HepG2 (cell line): ENCODE results near the gene MUCL3. TPM values are rescaled to one million over a fixed set of nuclear protein-coding genes. Genes with fewer than 3 reads are reported as not detected.
A peak's percentile ranks its signal among the peaks of the same experiment; 100 is the strongest.

Experiments
- ARID2 ChIP-seq: sonication (generic); formaldehyde crosslinking; IDR thresholded peaks from 2 replicates; pipeline ENCODE4 v1.8.1; 2022; ENCODE audit warnings: mild to moderate bottlenecking, missing genetic modification reagents, borderline replicate concordance
- CBX1 ChIP-seq: IDR thresholded peaks from one replicate; pipeline ENCODE4 v1.6.1; 2016; ENCODE audit warnings: antibody characterized with exemption, low read depth
- EEA1 ChIP-seq: sonication (generic); formaldehyde crosslinking; IDR thresholded peaks from 2 replicates; pipeline ENCODE4 v1.5.1; 2020; ENCODE audit warnings: mild to moderate bottlenecking, missing genetic modification reagents, borderline replicate concordance
- GZF1 ChIP-seq: sonication (generic); formaldehyde crosslinking; IDR thresholded peaks from 2 replicates; pipeline ENCODE4 v1.5.1; 2020; ENCODE audit warnings: mild to moderate bottlenecking, missing genetic modification reagents
- JUNB ChIP-seq: sonication (generic); formaldehyde crosslinking; IDR thresholded peaks from 2 replicates; pipeline ENCODE4 v1.8.0; 2022; ENCODE audit warnings: missing genetic modification reagents, mild to moderate bottlenecking, borderline replicate concordance
- MAFF ChIP-seq: IDR thresholded peaks from 2 replicates; pipeline ENCODE4 v1.6.1; 2011; ENCODE audit warnings: low read depth, low read length, improper control_type of control experiment
- NAIF1 ChIP-seq: sonication (generic); formaldehyde crosslinking; IDR thresholded peaks from 2 replicates; pipeline ENCODE4 v1.5.0; 2020; ENCODE audit warnings: mild to moderate bottlenecking, missing genetic modification reagents, borderline replicate concordance
- NCOA5 ChIP-seq: sonication (generic); formaldehyde crosslinking; IDR thresholded peaks from 2 replicates; pipeline ENCODE4 v1.4.0; 2020; ENCODE audit warnings: missing genetic modification reagents
- NFIB ChIP-seq: sonication (generic); formaldehyde crosslinking; IDR thresholded peaks from 2 replicates; pipeline ENCODE4 v1.9.0; 2021; ENCODE audit warnings: missing genetic modification reagents, mild to moderate bottlenecking, borderline replicate concordance
- REPIN1 ChIP-seq: sonication (generic); formaldehyde crosslinking; IDR thresholded peaks from 2 replicates; pipeline ENCODE4 v1.8.0; 2022; ENCODE audit warnings: missing genetic modification reagents, low read depth, mild to moderate bottlenecking, borderline replicate concordance
- THAP11 ChIP-seq: IDR thresholded peaks from 2 replicates; pipeline ENCODE4 v1.6.1; 2016; ENCODE audit warnings: missing biosample characterization, missing genetic modification reagents
- ZBTB7A ChIP-seq: sonication (generic); formaldehyde crosslinking; IDR thresholded peaks from 2 replicates; pipeline ENCODE4 v1.8.0; 2022; ENCODE audit warnings: mild to moderate bottlenecking, missing genetic modification reagents
- ZKSCAN1 ChIP-seq: fragments of 150-350 bp; IDR thresholded peaks from 2 replicates; pipeline ENCODE4 v1.6.1; 2014; ENCODE audit warnings: low read length
- ZKSCAN5 ChIP-seq: sonication (generic); formaldehyde crosslinking; IDR thresholded peaks from 2 replicates; pipeline ENCODE4 v1.5.1; 2020; ENCODE audit warnings: mild to moderate bottlenecking, missing genetic modification reagents
- ZNF543 ChIP-seq: sonication (generic); formaldehyde crosslinking; IDR thresholded peaks from 2 replicates; pipeline ENCODE4 v1.4.0; 2020; ENCODE audit warnings: mild to moderate bottlenecking, missing genetic modification reagents
- ZNF547 ChIP-seq: sonication (generic); formaldehyde crosslinking; IDR thresholded peaks from 2 replicates; pipeline ENCODE4 v1.5.1; 2020; ENCODE audit warnings: mild to moderate bottlenecking, missing genetic modification reagents
- polyA plus RNA-seq, 8 experiments: library from polyadenylated mRNA; depleted of rRNA in 3 of 8; stranded (reverse) in 7 of 8; unstranded in 1 of 8; fragments of >200 nt; fragmentation: Illumina TruSeq in 4 of 8; extraction: Trizol in 4 of 8; gene quantifications; 2 replicates each; pipeline versions ENCODE4 v1.2.1 to v1.2.3, GENCODE V29; 2011 to 2016; ENCODE audit warnings: low read depth in 4 of 8, missing spikeins in 1 of 8, mixed read lengths in 1 of 8; ENCODE audit not compliant: insufficient read depth in 1 of 8
- total RNA-seq, 5 experiments: library from RNA; depleted of rRNA; stranded (reverse); fragments of >200 nt; fragmentation: Illumina TruSeq; extraction: Trizol; gene quantifications; 2 replicates each; pipeline ENCODE4 v1.2.3, GENCODE V29; 2016; ENCODE audit warnings: low read depth in 1 of 5
- TF ChIP-seq, protein P1 (sequence below): sonication (generic); formaldehyde crosslinking; IDR thresholded peaks from 2 replicates; pipeline ENCODE4 v1.5.1; 2020; ENCODE audit warnings: mild to moderate bottlenecking, missing genetic modification reagents, borderline replicate concordance
- TF ChIP-seq, protein P2 (sequence below): IDR thresholded peaks from 2 replicates; pipeline ENCODE4 v1.6.1; 2018; ENCODE audit warnings: missing genetic modification reagents
- TF ChIP-seq, protein P3 (sequence below): sonication (generic); formaldehyde crosslinking; IDR thresholded peaks from 2 replicates; pipeline ENCODE4 v1.4.0; 2020; ENCODE audit warnings: low read depth, missing genetic modification reagents

Gene MUCL3
- total and polyA plus RNA-seq, 2 of the 13 experiments (the other 11 are each of a cell fraction or from before 2014, with no cell fraction given), result not detected

DNA sequence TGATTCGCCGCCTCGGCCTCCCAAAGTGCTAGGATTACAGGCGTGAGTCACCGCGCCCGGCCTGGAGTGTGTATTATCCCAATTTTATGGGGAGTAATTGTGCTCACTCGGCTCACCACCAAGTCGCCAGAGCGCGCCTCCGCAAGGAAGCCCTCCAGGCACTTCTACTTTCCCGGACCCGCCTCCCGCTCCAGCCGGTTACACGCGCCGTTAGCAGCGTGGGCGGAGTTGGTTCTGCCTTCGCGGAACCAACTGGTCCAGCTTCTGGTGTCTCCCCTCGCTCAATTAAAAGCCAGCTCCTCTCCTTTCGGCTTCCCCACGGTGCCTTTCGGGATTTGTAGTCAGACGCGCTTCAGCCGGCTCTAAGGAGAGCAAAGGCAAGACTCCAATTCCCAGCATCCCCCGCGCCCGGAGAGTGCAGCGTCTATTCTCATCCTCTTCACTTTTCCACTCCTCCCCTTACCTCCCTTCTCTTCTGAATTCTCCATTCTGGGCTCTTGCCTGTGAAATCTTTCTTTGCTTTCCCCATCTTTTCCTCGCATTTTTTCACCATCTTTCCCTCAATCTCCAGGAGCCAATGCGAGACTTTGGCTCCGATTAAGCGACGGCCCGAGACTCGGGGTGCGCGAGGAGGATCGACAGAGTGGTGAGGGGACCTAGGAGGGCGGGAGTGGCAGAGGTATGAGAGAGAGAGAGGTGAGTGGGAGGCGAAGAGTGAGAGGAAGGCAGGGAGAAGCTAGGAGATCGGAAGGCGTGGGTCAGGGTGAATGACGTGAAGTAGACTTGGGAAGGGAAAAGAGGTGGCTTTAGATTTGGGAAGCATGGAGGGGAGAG, 32.8 kb upstream of the MUCL3 start, which contains the start of gene GTF2H4 (continued):
- TF ChIP-seq ARID2 (CRISPR knock-in tag) (no peak; the same call in 1 of the 2 replicates), NFIB (peak; percentile 28; the same call in 1 of the 2 replicates), ZNF543 (CRISPR knock-in tag) (peak; percentile 93), ZKSCAN5 (peak; percentile 99), NCOA5 (CRISPR knock-in tag) (no peak), ZBTB7A (no peak), NAIF1 (CRISPR knock-in tag) (no peak), EEA1 (CRISPR knock-in tag) (peak; percentile 58; the same call in 1 of the 2 replicates), JUNB (CRISPR knock-in tag) (no peak), ZKSCAN1 (peak; percentile 32; the same call in 1 of the 2 replicates), THAP11 (peak; percentile 100), MAFF (no peak), ZNF547 (CRISPR knock-in tag) (peak; percentile 58; the same call in 1 of the 2 replicates), CBX1 (peak; percentile 92), REPIN1 (CRISPR knock-in tag) (peak; percentile 88), GZF1 (CRISPR knock-in tag) (peak; percentile 81)
- TF ChIP-seq, protein P1, sequence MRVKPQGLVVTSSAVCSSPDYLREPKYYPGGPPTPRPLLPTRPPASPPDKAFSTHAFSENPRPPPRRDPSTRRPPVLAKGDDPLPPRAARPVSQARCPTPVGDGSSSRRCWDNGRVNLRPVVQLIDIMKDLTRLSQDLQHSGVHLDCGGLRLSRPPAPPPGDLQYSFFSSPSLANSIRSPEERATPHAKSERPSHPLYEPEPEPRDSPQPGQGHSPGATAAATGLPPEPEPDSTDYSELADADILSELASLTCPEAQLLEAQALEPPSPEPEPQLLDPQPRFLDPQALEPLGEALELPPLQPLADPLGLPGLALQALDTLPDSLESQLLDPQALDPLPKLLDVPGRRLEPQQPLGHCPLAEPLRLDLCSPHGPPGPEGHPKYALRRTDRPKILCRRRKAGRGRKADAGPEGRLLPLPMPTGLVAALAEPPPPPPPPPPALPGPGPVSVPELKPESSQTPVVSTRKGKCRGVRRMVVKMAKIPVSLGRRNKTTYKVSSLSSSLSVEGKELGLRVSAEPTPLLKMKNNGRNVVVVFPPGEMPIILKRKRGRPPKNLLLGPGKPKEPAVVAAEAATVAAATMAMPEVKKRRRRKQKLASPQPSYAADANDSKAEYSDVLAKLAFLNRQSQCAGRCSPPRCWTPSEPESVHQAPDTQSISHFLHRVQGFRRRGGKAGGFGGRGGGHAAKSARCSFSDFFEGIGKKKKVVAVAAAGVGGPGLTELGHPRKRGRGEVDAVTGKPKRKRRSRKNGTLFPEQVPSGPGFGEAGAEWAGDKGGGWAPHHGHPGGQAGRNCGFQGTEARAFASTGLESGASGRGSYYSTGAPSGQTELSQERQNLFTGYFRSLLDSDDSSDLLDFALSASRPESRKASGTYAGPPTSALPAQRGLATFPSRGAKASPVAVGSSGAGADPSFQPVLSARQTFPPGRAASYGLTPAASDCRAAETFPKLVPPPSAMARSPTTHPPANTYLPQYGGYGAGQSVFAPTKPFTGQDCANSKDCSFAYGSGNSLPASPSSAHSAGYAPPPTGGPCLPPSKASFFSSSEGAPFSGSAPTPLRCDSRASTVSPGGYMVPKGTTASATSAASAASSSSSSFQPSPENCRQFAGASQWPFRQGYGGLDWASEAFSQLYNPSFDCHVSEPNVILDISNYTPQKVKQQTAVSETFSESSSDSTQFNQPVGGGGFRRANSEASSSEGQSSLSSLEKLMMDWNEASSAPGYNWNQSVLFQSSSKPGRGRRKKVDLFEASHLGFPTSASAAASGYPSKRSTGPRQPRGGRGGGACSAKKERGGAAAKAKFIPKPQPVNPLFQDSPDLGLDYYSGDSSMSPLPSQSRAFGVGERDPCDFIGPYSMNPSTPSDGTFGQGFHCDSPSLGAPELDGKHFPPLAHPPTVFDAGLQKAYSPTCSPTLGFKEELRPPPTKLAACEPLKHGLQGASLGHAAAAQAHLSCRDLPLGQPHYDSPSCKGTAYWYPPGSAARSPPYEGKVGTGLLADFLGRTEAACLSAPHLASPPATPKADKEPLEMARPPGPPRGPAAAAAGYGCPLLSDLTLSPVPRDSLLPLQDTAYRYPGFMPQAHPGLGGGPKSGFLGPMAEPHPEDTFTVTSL (CRISPR knock-in tag), result peak; percentile 59; the same call in 1 of the 2 replicates
- TF ChIP-seq, protein P2, sequence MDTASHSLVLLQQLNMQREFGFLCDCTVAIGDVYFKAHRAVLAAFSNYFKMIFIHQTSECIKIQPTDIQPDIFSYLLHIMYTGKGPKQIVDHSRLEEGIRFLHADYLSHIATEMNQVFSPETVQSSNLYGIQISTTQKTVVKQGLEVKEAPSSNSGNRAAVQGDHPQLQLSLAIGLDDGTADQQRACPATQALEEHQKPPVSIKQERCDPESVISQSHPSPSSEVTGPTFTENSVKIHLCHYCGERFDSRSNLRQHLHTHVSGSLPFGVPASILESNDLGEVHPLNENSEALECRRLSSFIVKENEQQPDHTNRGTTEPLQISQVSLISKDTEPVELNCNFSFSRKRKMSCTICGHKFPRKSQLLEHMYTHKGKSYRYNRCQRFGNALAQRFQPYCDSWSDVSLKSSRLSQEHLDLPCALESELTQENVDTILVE (CRISPR knock-in tag), result peak; percentile 85
- TF ChIP-seq, protein P3, sequence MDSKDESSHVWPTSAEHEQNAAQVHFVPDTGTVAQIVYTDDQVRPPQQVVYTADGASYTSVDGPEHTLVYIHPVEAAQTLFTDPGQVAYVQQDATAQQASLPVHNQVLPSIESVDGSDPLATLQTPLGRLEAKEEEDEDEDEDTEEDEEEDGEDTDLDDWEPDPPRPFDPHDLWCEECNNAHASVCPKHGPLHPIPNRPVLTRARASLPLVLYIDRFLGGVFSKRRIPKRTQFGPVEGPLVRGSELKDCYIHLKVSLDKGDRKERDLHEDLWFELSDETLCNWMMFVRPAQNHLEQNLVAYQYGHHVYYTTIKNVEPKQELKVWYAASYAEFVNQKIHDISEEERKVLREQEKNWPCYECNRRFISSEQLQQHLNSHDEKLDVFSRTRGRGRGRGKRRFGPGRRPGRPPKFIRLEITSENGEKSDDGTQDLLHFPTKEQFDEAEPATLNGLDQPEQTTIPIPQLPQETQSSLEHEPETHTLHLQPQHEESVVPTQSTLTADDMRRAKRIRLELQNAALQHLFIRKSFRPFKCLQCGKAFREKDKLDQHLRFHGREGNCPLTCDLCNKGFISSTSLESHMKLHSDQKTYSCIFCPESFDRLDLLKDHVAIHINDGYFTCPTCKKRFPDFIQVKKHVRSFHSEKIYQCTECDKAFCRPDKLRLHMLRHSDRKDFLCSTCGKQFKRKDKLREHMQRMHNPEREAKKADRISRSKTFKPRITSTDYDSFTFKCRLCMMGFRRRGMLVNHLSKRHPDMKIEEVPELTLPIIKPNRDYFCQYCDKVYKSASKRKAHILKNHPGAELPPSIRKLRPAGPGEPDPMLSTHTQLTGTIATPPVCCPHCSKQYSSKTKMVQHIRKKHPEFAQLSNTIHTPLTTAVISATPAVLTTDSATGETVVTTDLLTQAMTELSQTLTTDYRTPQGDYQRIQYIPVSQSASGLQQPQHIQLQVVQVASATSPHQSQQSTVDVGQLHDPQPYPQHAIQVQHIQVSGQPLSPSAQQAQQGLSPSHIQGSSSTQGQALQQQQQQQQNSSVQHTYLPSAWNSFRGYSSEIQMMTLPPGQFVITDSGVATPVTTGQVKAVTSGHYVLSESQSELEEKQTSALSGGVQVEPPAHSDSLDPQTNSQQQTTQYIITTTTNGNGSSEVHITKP, result peak; percentile 84
